HepG2 (cell line): ENCODE measurements around the gene NGEF. TPM values are rescaled to one million over a fixed set of nuclear protein-coding genes. Genes with fewer than 3 reads are reported as not detected.

Source experiments
- ATAC-seq: fragments of 200-7000 bp; cut with Tn5 transposase; 3 replicates; pipeline ENCODE4 v1.9.1; 2020; ENCODE audit warnings: mild to moderate bottlenecking, moderate library complexity
- BruUV-seq: library from RNA; stranded (reverse); fragments of 400-500 nt; replicated peaks from 2 replicates; lab custom pipeline; 2021; lab: Mats Ljungman, UMichigan
- CTCF ChIA-PET: fragments of 300-600 bp; formaldehyde crosslinking; extraction: SDS; loops from one replicate; lab custom pipeline; 2021; ENCODE audit warnings: low total read pairs, inconsistent platforms, low intra/inter-chr PET ratio; lab: Yijun Ruan, JAX
- POLR2A ChIA-PET: fragments of 350-600 bp; sonication (Branson Sonifier 250); formaldehyde crosslinking; loops from one replicate; lab custom pipeline; 2020; ENCODE audit warnings: antibody characterized with exemption, inconsistent platforms; lab: Yijun Ruan, JAX
- DNase-seq: peaks from one replicate; pipeline ENCODE4 v3.0.0-alpha.2; 2015; ENCODE audit warnings: low spot score
- FAIRE-seq: peaks from 3 replicates; lab custom pipeline; 2011; peaks lifted over from hg19 to GRCh38; lab: Jason Lieb, UNC
- H2AFZ ChIP-seq: one replicate; pipeline ENCODE4 v1.6.1; 2011; ENCODE audit warnings: low read length, inconsistent platforms
- H3K27ac ChIP-seq: fragments of 300-600 bp; 3 replicates; pipeline ENCODE4 v1.8.0; 2011; ENCODE audit warnings: mixed run types, mild to moderate bottlenecking, mixed read lengths, low read length, inconsistent platforms; ENCODE audit not compliant: insufficient read depth; ENCODE audit errors: extremely low read length
- H3K27me3 ChIP-seq, 2 experiments: fragments of 200-600 bp in 1 of 2; 2 replicates in 1 of 2; 3 replicates in 1 of 2; pipeline versions ENCODE4 v1.6.0 to v1.8.0; 2011; ENCODE audit warnings: low read length in 2 of 2, mild to moderate bottlenecking in 2 of 2, moderate library complexity in 2 of 2, inconsistent platforms in 1 of 2; ENCODE audit not compliant: insufficient read depth in 2 of 2, control insufficient read depth in 1 of 2
- H3K36me3 ChIP-seq, 2 experiments: fragments of 200-600 bp in 1 of 2; replicated peaks in 1 of 2; 2 replicates in 1 of 2; 3 replicates in 1 of 2; pipeline versions ENCODE4 v1.5.1 to v1.8.0; 2011; ENCODE audit warnings: low read length in 2 of 2, inconsistent platforms in 1 of 2; ENCODE audit not compliant: insufficient read depth in 2 of 2, control insufficient read depth in 1 of 2
- H3K4me1 ChIP-seq: 2 replicates; pipeline ENCODE4 v1.5.1; 2012; ENCODE audit warnings: low read length, inconsistent platforms; ENCODE audit not compliant: insufficient read depth
- H3K4me2 ChIP-seq: 2 replicates; pipeline ENCODE4 v1.6.0; 2011; ENCODE audit warnings: low read depth, low read length, inconsistent platforms
- H3K4me3 ChIP-seq, 3 experiments: fragments of 200-600 bp in 1 of 3; sonication (generic), shearing (Covaris generic) in 1 of 3; replicated peaks in 1 of 3; 2 replicates each; pipeline ENCODE4 v1.5.1; 2011 to 2016; ENCODE audit warnings: low read length in 3 of 3, inconsistent platforms in 2 of 3, low read depth in 2 of 3, mild to moderate bottlenecking in 2 of 3, control low read depth in 1 of 3, mixed read lengths in 1 of 3; ENCODE audit not compliant: insufficient read depth in 1 of 3
- H3K79me2 ChIP-seq: one replicate; pipeline ENCODE4 v1.6.1; 2011; ENCODE audit warnings: low read length, inconsistent platforms; ENCODE audit not compliant: insufficient read depth
- H3K9ac ChIP-seq: 2 replicates; pipeline ENCODE4 v1.6.0; 2011; ENCODE audit warnings: mild to moderate bottlenecking, low read depth, low read length, inconsistent platforms; ENCODE audit not compliant: insufficient read depth
- H3K9me3 ChIP-seq: 2 replicates; pipeline ENCODE4 v1.5.1; 2012; ENCODE audit warnings: mild to moderate bottlenecking, low read length
- H4K20me1 ChIP-seq: 2 replicates; pipeline ENCODE4 v1.6.0; 2011; ENCODE audit warnings: inconsistent platforms, mild to moderate bottlenecking, low read length, moderate library complexity; ENCODE audit not compliant: insufficient read depth
- ADNP ChIP-seq: sonication (generic); formaldehyde crosslinking; IDR thresholded peaks from 2 replicates; pipeline ENCODE4 v1.4.0; 2020; ENCODE audit warnings: missing genetic modification reagents
- CEBPB ChIP-seq: IDR thresholded peaks from 2 replicates; pipeline ENCODE4 v1.6.1; 2011; ENCODE audit warnings: low read depth, low read length, improper control_type of control experiment, borderline replicate concordance
- DBP ChIP-seq: sonication (generic); formaldehyde crosslinking; IDR thresholded peaks from 2 replicates; pipeline ENCODE4 v1.4.0; 2020; ENCODE audit warnings: missing genetic modification reagents; ENCODE audit errors: not compliant biosample characterization
- EEA1 ChIP-seq: sonication (generic); formaldehyde crosslinking; IDR thresholded peaks from 2 replicates; pipeline ENCODE4 v1.5.1; 2020; ENCODE audit warnings: mild to moderate bottlenecking, missing genetic modification reagents, borderline replicate concordance
- FOXJ3 ChIP-seq: sonication (generic); formaldehyde crosslinking; IDR thresholded peaks from 2 replicates; pipeline ENCODE4 v1.4.0; 2020; ENCODE audit warnings: missing genetic modification reagents, mild to moderate bottlenecking, borderline replicate concordance
- MAZ ChIP-seq, 2 experiments: sonication (generic) in 1 of 2; formaldehyde crosslinking in 1 of 2; IDR thresholded peaks; 2 replicates each; pipeline versions ENCODE4 v1.5.0 to v1.6.1; 2012 to 2020; ENCODE audit warnings: low read depth in 2 of 2, mild to moderate bottlenecking in 2 of 2, borderline replicate concordance in 1 of 2, improper control_type of control experiment in 1 of 2, low read length in 1 of 2, missing genetic modification reagents in 1 of 2, moderate library complexity in 1 of 2
- PHF5A ChIP-seq: IDR thresholded peaks from one replicate; pipeline ENCODE4 v1.6.1; 2018; ENCODE audit warnings: low read depth, missing genetic modification reagents; ENCODE audit not compliant: unreplicated experiment
- SMAD9 ChIP-seq: sonication (generic); formaldehyde crosslinking; IDR thresholded peaks from 2 replicates; pipeline ENCODE4 v1.5.1; 2020; ENCODE audit warnings: mild to moderate bottlenecking, missing genetic modification reagents
- ZNF329 ChIP-seq: sonication (generic); formaldehyde crosslinking; IDR thresholded peaks from 2 replicates; pipeline ENCODE4 v1.9.0; 2021; ENCODE audit warnings: low read depth, mild to moderate bottlenecking, missing genetic modification reagents
- ZNF460 ChIP-seq: sonication (generic); formaldehyde crosslinking; IDR thresholded peaks from 2 replicates; pipeline ENCODE4 v1.5.1; 2020; ENCODE audit warnings: missing genetic modification reagents, mild to moderate bottlenecking, borderline replicate concordance
- ZNF530 ChIP-seq: sonication (generic); formaldehyde crosslinking; IDR thresholded peaks from 2 replicates; pipeline ENCODE4 v1.5.0; 2020; ENCODE audit warnings: low read depth, mild to moderate bottlenecking, missing genetic modification reagents
- ZNF674 ChIP-seq: sonication (generic); formaldehyde crosslinking; IDR thresholded peaks from 2 replicates; pipeline ENCODE4 v1.5.0; 2020; ENCODE audit warnings: low read depth, mild to moderate bottlenecking, missing genetic modification reagents
- ZNF7 ChIP-seq: IDR thresholded peaks from 2 replicates; pipeline ENCODE4 v1.6.1; 2016; ENCODE audit warnings: missing biosample characterization, missing genetic modification reagents
- ZNF766 ChIP-seq: sonication (generic); formaldehyde crosslinking; IDR thresholded peaks from 2 replicates; pipeline ENCODE4 v1.5.0; 2020; ENCODE audit warnings: missing genetic modification reagents, borderline replicate concordance
- ZNF788 ChIP-seq: sonication (generic); formaldehyde crosslinking; IDR thresholded peaks from 2 replicates; pipeline ENCODE4 v1.5.0; 2020; ENCODE audit warnings: mild to moderate bottlenecking, missing genetic modification reagents, borderline replicate concordance
- ZNF83 ChIP-seq: sonication (generic); formaldehyde crosslinking; IDR thresholded peaks from 2 replicates; pipeline ENCODE4 v1.4.0; 2020; ENCODE audit warnings: missing genetic modification reagents, mild to moderate bottlenecking, borderline replicate concordance
- ZUFSP ChIP-seq: sonication (generic); formaldehyde crosslinking; IDR thresholded peaks from 2 replicates; pipeline ENCODE4 v1.9.0; 2021; ENCODE audit warnings: missing genetic modification reagents, mild to moderate bottlenecking, borderline replicate concordance
- WGBS: methylation state at CpG from one replicate; pipeline ENCODE4 v1.1.6; 2017; ENCODE audit warnings: low lambda C conversion rate; 5-methylcytosine and 5-hydroxymethylcytosine counted together
- in situ Hi-C: cut with HindIII; loops from 2 replicates; pipeline ENCODE4 v1.10.0; 2017; ENCODE audit warnings: low pct_unique_long_range_greater_than_20kb; ENCODE audit not compliant: extremely low pct_ligation_motif_present
- intact Hi-C: fragments of 100-400 bp; cut with micrococcal nuclease; formaldehyde crosslinking; loops from one replicate; pipeline ENCODE4 v1.10.0; 2022; ENCODE audit not compliant: unreplicated experiment
- polyA plus RNA-seq, 8 experiments: library from polyadenylated mRNA; depleted of rRNA in 3 of 8; stranded (reverse) in 7 of 8; unstranded in 1 of 8; fragments of >200 nt; fragmentation: Illumina TruSeq in 4 of 8; extraction: Trizol in 4 of 8; gene quantifications; 2 replicates each; pipeline versions ENCODE4 v1.2.1 to v1.2.3, GENCODE V29; 2011 to 2016; ENCODE audit warnings: low read depth in 4 of 8, missing spikeins in 1 of 8, mixed read lengths in 1 of 8; ENCODE audit not compliant: insufficient read depth in 1 of 8
- total RNA-seq, 5 experiments: library from RNA; depleted of rRNA; stranded (reverse); fragments of >200 nt; fragmentation: Illumina TruSeq; extraction: Trizol; gene quantifications; 2 replicates each; pipeline ENCODE4 v1.2.3, GENCODE V29; 2016; ENCODE audit warnings: low read depth in 1 of 5

The NGEF gene
- total and polyA plus RNA-seq, 2 of the 13 experiments (the other 11 are each of a cell fraction or from before 2014, with no cell fraction given): 14.4 to 36.9 TPM

- TF ChIP-seq CEBPB (no peak), MAZ (IDR thresholded peaks at IDR 0.05; ENCODE audit: borderline replicate concordance, low read depth, low read length) (no peak), MAZ (CRISPR knock-in tag; IDR thresholded peaks at IDR 0.05; ENCODE audit: low read depth) (no peak), ZNF530 (no peak), DBP (no peak), FOXJ3 (CRISPR knock-in tag) (no peak), ZNF766 (no peak), SMAD9 (CRISPR knock-in tag) (no peak)
- FAIRE-seq (no peak), ATAC-seq (no peak), DNase-seq (no peak)
- intact Hi-C loops (no loop called here), in situ Hi-C loops (no loop called here)
- H3K79me2 ChIP-seq: no peaks in the 10 kb centered on the region
- no peak overlapping the region for H3K4me2 ChIP-seq
- H3K4me1 ChIP-seq: no peaks in the 10 kb centered on the region
- no peaks in the 10 kb centered on the region for H3K27me3 ChIP-seq
- H3K4me3 ChIP-seq: no peak overlapping the region
- WGBS: 96% methylated on average over 13 of the region's 13 CpGs
- H4K20me1 ChIP-seq: no peaks in the 10 kb centered on the region
- H3K9me3 ChIP-seq: no peaks in the 10 kb centered on the region
- no peak overlapping the region for H3K9ac ChIP-seq
- H3K36me3 ChIP-seq: peaks cover 14 to 36% of the 10 kb centered on the region in 2 experiments; a peak in 4 of 5 replicates
- ChIA-PET CTCF (no interaction called here), POLR2A (no interaction called here)
- no peak overlapping the region for H3K27ac ChIP-seq
- H2AFZ ChIP-seq: no peak overlapping the region
- BruUV-seq: no TSS peak
Measured at GRCh38 chr2:232892221-232892620, 120.8 kb downstream of the NGEF start.

GRCh38 chr2:232891621-232892071 is 121.4 kb downstream of the NGEF start:
- H3K27ac ChIP-seq: no peak overlapping the region
- ATAC-seq (no peak), FAIRE-seq (no peak), DNase-seq (no peak)
- no peak overlapping the region for H3K9ac ChIP-seq
- no peak overlapping the region for H3K4me3 ChIP-seq
- no peaks in the 10 kb centered on the region for H3K27me3 ChIP-seq
- H2AFZ ChIP-seq: no peak overlapping the region
- H3K4me1 ChIP-seq: no peaks in the 10 kb centered on the region
- H4K20me1 ChIP-seq: no peaks in the 10 kb centered on the region
- WGBS: 98% methylated on average over 8 of the region's 11 CpGs
- ChIA-PET CTCF (no interaction called here), POLR2A (interaction anchor here (1.3 kb wide), 1 partner anchor 16 kb away, joined by 3 read pairs; no protein-coding TSS in a partner anchor)
- intact Hi-C loops: no loop called here
- no peak overlapping the region for H3K4me2 ChIP-seq
- in situ Hi-C loops: no loop called here
- H3K9me3 ChIP-seq: no peaks in the 10 kb centered on the region
- no TSS peak for BruUV-seq
- peaks cover 16 to 39% of the 10 kb centered on the region in 2 experiments; a peak in 4 of 5 replicates for H3K36me3 ChIP-seq
- H3K79me2 ChIP-seq: no peaks in the 10 kb centered on the region
- TF ChIP-seq ADNP (CRISPR knock-in tag) (no peak), PHF5A (no peak), ZNF7 (CRISPR knock-in tag) (no peak), ZNF329 (CRISPR knock-in tag) (no peak), EEA1 (CRISPR knock-in tag) (no peak), ZNF460 (CRISPR knock-in tag) (no peak), ZNF674 (CRISPR knock-in tag) (no peak), ZNF83 (CRISPR knock-in tag) (no peak), ZUFSP (CRISPR knock-in tag) (no peak), ZNF788 (CRISPR knock-in tag) (no peak)
